HG02981 (cell line): ENCODE measurements around the gene PPP5C.
"Not testable (repeated sequence)": the region's sequence is repeated elsewhere in the genome, so short reads cannot be mapped to it uniquely, and the experiment has no call there.

Experiments
- ATAC-seq: cut with Tn5 transposase; IDR thresholded peaks from one replicate; pipeline ENCODE4 v1.9.1; 2021; ENCODE audit warnings: mild to moderate bottlenecking, moderate library complexity; ENCODE audit not compliant: unreplicated experiment

The PPP5C gene

GRCh38 chr19:46427518-46428045, 80.7 kb downstream of the PPP5C start:
- no peak for ATAC-seq

DNA sequence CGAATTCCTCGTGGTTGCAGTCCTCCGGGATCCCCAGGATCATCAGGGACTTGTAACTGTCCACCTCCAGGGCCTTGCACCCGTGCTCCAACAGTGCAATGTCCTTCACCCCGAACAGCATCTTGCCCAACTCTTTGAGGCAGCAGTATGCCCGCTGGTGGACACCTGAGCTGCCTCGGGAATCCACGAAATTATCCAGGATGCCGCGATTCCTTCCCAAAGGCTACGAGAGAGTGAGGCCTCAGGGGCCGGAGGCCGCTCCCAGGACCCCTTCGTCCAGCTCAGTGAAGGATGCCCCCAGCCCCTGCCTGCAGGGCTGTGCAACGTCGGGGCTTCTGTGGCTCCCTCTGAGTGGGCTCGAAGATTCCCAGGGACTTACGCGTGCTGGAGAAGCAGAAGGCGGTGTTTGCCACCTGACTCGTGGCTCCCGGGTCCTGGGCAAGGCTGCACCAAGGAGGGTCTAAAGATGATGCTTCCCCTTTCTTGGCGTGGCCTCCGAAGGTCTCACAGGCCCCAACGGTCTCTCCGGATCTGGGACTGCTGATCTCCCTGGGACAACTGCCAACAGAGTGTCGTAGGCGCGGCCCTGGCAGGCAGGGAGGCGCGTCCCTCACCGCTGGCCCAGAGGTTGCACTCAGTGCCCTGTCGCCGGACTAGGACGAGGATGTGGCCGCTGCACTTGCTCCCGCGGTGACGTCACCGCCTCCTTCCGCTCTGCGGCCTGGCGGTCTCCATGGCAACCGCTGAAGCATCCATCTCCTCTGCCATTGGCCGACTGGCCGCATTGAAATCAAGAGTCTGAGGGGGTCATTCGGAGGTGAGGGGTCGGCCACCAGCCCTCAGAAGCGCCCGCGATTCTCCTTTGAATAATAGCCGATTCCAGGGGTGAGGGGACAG, 81.6 kb downstream of the PPP5C start, which contains the start of gene PNMA8C:
TSS of gene PNMA8C (minus strand) at position 698 of the 897 bp plus-strand sequence. CDS start at position 121, 577 bp downstream.
- ATAC-seq, result no peak

GRCh38 chr19:46429999-46430398, 83.1 kb downstream of the PPP5C start:
- ATAC-seq, result no peak

DNA sequence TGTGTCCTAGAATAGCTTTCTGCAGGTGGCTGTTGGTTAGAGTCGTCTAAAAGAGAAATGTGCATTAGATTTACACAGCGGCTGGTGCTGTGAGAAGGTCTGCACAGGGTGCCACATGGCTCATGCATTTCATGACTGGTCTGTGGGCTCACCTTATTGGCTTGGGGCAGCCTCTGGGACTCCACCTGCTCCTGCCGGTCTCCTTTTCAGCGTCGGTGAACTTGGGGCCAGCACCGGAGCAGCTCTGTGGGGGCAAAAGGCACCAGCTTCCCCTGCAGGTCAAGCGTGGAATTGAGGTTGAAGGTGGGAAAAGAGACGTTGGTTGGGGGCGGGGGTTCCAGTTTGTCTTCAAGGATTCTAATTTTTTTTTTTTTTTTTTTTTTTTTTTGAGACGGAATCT, 84.9 kb downstream of the PPP5C start:
- ATAC-seq, result no peak

GRCh38 chr19:46433470-46433869, 86.6 kb downstream of the PPP5C start:
- not testable (repeated sequence) for ATAC-seq

- no peak for ATAC-seq
Observed at GRCh38 chr19:46435009-46435408, 88.1 kb downstream of the PPP5C start.

DNA sequence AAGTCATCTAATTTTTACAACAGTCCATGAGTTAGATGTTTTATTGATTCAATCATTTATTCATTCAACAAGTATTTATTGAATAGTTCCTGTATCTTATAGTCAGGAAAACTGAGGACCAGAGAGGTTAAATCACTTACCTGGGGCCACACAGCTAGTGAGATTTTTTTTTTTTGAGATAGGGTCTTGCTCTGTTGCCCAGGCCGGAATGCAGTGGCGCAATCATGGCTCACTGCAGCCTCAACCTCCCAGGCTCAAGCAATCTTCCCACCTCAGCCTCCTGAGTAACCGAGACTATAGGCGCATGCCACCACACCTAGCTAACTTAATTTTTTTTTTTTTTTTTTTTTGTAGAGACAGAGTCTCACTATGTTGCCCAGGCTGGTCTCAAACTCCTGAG, 88.8 kb downstream of the PPP5C start:
- ATAC-seq, result not testable (repeated sequence)
